ENCODE results near the gene COPS4. TPM values are rescaled to one million over a fixed set of nuclear protein-coding genes. Genes with fewer than 3 reads are reported as not detected.

COPS4 gene
- total RNA-seq, 1 donor from 2014 or later = 27.6 TPM

DNA sequence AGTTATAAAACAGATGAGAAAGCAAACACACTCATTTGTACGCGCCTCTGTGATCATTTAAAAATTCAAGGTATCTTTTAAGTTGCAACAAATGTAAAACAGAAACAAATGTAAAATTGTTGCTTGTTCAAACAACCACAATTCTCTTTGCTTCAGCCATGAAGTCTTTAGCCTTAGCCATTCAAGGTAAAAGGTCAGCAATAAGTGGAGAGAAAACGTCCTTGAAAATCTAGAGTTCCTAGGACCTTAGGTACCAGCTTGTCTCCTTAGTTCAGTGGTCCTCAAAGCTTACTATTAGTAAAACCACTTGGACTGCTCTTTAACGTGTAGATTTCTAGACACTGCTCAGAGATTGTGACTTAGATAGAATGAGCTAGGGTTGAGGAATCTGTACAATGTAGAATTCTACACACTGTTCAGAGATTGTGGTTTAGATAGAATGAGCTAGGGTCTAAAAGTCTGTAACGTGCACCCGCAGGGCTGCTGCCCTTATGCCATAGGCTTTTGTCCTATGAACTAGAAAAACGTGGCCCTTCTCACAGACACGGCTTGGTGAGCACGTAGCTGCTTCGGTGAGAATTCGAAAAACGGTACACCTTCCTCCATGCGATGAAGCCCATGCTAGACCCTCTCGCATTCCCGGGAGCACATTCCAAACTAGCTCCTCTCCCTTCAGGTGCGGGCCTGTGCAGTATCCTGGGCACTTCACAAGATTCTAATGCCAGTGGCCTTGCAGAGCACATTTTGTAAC is 77.9 kb downstream of the COPS4 start:
- Histone ChIP-seq H3K36me3 (ENCODE audit: control insufficient read depth, insufficient read depth, low read length) (no peaks in the 10 kb centered on the region), H3K4me3 (ENCODE audit: low read depth, low read length) (no peak overlapping the region), H3K27me3 (ENCODE audit: control insufficient read depth, insufficient read depth, low read length) (no peaks in the 10 kb centered on the region)
- TF ChIP-seq, protein P1, sequence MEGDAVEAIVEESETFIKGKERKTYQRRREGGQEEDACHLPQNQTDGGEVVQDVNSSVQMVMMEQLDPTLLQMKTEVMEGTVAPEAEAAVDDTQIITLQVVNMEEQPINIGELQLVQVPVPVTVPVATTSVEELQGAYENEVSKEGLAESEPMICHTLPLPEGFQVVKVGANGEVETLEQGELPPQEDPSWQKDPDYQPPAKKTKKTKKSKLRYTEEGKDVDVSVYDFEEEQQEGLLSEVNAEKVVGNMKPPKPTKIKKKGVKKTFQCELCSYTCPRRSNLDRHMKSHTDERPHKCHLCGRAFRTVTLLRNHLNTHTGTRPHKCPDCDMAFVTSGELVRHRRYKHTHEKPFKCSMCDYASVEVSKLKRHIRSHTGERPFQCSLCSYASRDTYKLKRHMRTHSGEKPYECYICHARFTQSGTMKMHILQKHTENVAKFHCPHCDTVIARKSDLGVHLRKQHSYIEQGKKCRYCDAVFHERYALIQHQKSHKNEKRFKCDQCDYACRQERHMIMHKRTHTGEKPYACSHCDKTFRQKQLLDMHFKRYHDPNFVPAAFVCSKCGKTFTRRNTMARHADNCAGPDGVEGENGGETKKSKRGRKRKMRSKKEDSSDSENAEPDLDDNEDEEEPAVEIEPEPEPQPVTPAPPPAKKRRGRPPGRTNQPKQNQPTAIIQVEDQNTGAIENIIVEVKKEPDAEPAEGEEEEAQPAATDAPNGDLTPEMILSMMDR (IDR thresholded peaks at IDR 0.05; ENCODE audit: insufficient read depth, low read length, poor library complexity, severe bottlenecking) = no peak
- DNase-seq (ENCODE audit: low read depth) = no peak

DNA sequence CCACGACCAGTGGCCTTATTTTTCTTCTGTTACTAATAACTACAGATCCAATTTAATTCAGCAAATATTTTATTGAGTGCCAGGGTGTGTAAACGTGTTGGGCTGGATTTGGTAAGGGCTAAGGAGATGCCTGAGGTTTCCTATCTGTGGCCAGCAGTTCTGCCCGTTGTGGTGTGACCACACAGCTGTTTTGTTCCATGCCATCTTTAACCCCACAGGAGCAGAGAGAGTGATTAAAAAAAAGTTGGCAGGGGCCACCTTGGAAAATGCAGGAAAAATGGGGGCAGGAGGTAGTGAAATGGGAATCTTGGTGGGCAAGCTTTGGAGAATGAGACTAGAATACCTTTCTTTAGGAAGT is 78.4 kb downstream of the COPS4 start:
- no peak for DNase-seq (ENCODE audit: low read depth)
- Histone ChIP-seq H3K27me3 (ENCODE audit: control insufficient read depth, insufficient read depth, low read length) (no peaks in the 10 kb centered on the region), H3K4me3 (ENCODE audit: low read depth, low read length) (no peak overlapping the region), H3K36me3 (ENCODE audit: control insufficient read depth, insufficient read depth, low read length) (no peaks in the 10 kb centered on the region)
- TF ChIP-seq, protein P1 (IDR thresholded peaks at IDR 0.05; ENCODE audit: insufficient read depth, low read length, poor library complexity, severe bottlenecking) = no peak

DNA sequence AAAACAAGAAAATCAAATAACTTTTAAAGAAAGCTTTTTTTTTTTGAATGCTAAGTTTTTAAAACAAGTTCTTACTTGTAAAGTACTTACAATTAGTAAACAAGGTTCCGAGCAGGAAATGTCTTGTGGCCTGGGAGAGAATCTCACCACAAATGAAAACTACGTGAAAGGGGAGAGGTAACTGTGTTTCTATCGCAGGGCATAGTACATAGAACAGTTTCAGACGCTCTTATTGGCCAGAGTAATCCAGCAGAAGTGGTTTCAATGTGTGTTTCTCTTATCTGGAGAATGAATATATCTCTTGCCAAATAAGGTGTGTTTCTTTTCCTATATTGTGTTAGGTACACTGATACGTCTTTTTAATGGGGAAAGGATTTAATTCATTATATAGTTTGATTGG is 79.6 kb downstream of the COPS4 start, which contains the start of gene PLAC8:
Gene PLAC8, minus strand, starts transcription at position 154 of the 400 bp plus-strand sequence. CDS start 6,808 bp downstream, outside the sequence.
- DNase-seq (ENCODE audit: low read depth) = no peak
- Histone ChIP-seq H3K4me3 (ENCODE audit: low read depth, low read length) (no peak within 1 kb of the TSS), H3K36me3 (ENCODE audit: control insufficient read depth, insufficient read depth, low read length) (no peaks in the 10 kb centered on the region), H3K27me3 (ENCODE audit: control insufficient read depth, insufficient read depth, low read length) (no peaks in the 10 kb centered on the region)
- TF ChIP-seq, protein P1 (IDR thresholded peaks at IDR 0.05; ENCODE audit: insufficient read depth, low read length, poor library complexity, severe bottlenecking) = no peak

DNA sequence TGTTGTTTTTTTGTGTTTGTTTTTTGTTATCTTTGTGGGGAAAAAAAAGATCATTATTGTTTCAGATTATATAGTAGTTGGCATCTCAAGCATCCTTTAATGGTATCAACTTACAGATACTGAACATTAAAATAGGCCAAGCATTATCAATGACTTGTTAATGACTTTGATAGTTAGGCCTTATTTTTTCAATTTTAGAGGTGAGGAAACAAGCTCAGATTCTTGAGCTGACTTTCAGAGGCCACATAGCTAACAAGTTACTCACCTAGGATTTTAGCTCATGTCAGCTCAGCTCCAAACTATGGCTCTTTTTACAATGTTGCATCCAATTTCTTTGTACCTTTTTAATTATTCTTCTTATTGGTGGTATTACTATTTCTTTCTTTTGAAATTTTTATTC is 80.0 kb downstream of the COPS4 start:
- Histone ChIP-seq H3K4me3 (ENCODE audit: low read depth, low read length) (no peak overlapping the region), H3K27me3 (ENCODE audit: control insufficient read depth, insufficient read depth, low read length) (no peaks in the 10 kb centered on the region), H3K36me3 (ENCODE audit: control insufficient read depth, insufficient read depth, low read length) (no peaks in the 10 kb centered on the region)
- TF ChIP-seq, protein P1 (IDR thresholded peaks at IDR 0.05; ENCODE audit: insufficient read depth, low read length, poor library complexity, severe bottlenecking) = no peak
- no peak for DNase-seq (ENCODE audit: low read depth)

DNA sequence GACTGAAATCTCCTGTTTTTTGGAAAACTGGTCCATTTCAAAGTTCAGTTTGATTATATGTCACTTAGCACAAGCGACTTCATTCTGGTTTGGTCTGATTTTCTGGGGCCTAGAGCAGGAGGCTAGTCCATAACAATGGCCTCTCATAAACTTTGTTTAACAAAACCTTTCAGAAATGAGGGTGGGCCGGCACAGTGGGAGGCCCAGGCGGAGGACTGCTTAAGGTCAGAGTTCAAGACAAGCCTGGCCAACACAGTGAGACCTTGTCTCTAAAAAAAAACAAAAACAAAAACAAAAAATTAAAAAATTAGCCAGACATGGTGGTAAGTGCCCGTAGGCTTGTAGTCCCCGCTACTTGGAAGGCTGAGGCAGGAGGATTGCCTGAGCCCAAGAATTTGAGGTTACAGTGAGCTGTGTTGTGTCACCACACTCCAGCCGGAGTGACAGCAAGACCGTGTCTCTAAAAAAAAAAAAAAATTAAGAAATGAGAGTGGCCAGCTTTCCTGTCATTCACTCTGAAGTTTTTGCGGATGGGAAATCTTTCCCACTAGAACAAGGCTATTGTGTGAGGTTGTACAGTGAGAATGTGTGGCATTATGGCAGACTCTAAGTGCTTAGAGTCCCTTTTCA is 80.8 kb downstream of the COPS4 start:
- no peak for DNase-seq (ENCODE audit: low read depth)
- no peak overlapping the region for H3K4me3 ChIP-seq (ENCODE audit: low read depth, low read length)
- no peaks in the 10 kb centered on the region for H3K36me3 ChIP-seq (ENCODE audit: control insufficient read depth, insufficient read depth, low read length)
- no peaks in the 10 kb centered on the region for H3K27me3 ChIP-seq (ENCODE audit: control insufficient read depth, insufficient read depth, low read length)
- TF ChIP-seq, protein P1 (IDR thresholded peaks at IDR 0.05; ENCODE audit: insufficient read depth, low read length, poor library complexity, severe bottlenecking) = no peak
